GM23338 (cell line): ENCODE results near the gene KRT83.

Experiments used
- CTCF ChIP-seq, 2 experiments: fragments of 200-600 bp in 1 of 2; sonication (generic) in 1 of 2; conservative IDR thresholded peaks; 2 replicates each; pipeline versions ENCODE4 v1.5.1 to v1.6.1; 2016 to 2017; ENCODE audit warnings: antibody characterized with exemption in 2 of 2, low read depth in 2 of 2, mild to moderate bottlenecking in 2 of 2, moderate library complexity in 1 of 2
- POLR2AphosphoS5 ChIP-seq: IDR thresholded peaks from 2 replicates; pipeline ENCODE4 v1.6.1; 2016; ENCODE audit warnings: antibody characterized with exemption, low read depth

GRCh38 chr12:52336641-52337040 is 15.4 kb upstream of the KRT83 start:
- TF ChIP-seq CTCF (conservative IDR thresholded peaks at IDR 0.05; ENCODE audit: low read depth in 2 of 2), result no peak
- TF ChIP-seq POLR2AphosphoS5, result no peak
